ENCODE data around the gene OR14C36. TPM values are rescaled to one million over a fixed set of nuclear protein-coding genes. Genes with fewer than 3 reads are reported as not detected.
"Not testable (repeated sequence)": the region's sequence is repeated elsewhere in the genome, so short reads cannot be mapped to it uniquely, and the experiment has no call there.

The OR14C36 gene
- total RNA-seq, 1 experiment from 2014 or later = not detected

GRCh38 chr1:248303324-248303723 is 45.3 kb upstream of the OR14C36 start, which contains the start of gene OR2T12:
TSS of gene OR2T12 (minus strand) at chr1:248303424. CDS start at chr1:248295578, 7,846 bp downstream.
- Histone ChIP-seq H3K14ac (ENCODE audit: insufficient read depth, low read length) (no peak within 1 kb of the TSS), H3K4me2 (ENCODE audit: insufficient read depth, insufficient read length, low read length) (no peak within 1 kb of the TSS), H3T11ph (ENCODE audit: low read length) (no peak within 1 kb of the TSS), H3K4ac (ENCODE audit: low read depth, low read length) (no peak within 1 kb of the TSS), H3K27me3 (ENCODE audit: insufficient read depth, low read length) (no peaks in the 10 kb centered on the region), H2BK15ac (ENCODE audit: low read depth, low read length) (no peak within 1 kb of the TSS), H2BK12ac (ENCODE audit: insufficient read length, low read depth, low read length) (no peak within 1 kb of the TSS), H4K91ac (ENCODE audit: insufficient read length, low read depth, low read length) (no peak within 1 kb of the TSS), H4K8ac (replicated peaks; ENCODE audit: insufficient read length, low read depth, low read length) (no peak within 1 kb of the TSS), H3K9me3 (ENCODE audit: control insufficient read depth, low read depth, low read length) (peaks cover 39% of the 10 kb centered on the region), H2BK120ac (ENCODE audit: low read depth, low read length, poor library complexity, severe bottlenecking) (no peak within 1 kb of the TSS), H2AFZ (ENCODE audit: low read length) (no peak within 1 kb of the TSS), H3K23me2 (ENCODE audit: insufficient read length, low read depth, low read length, poor library complexity, severe bottlenecking) (no peaks in the 10 kb centered on the region), H3K23ac (ENCODE audit: insufficient read length, low read depth, low read length) (no peak within 1 kb of the TSS), H3K79me1 (ENCODE audit: insufficient read depth, low read depth, low read length, poor library complexity, severe bottlenecking) (no peaks in the 10 kb centered on the region), H3K9ac (ENCODE audit: extremely low read depth, insufficient read length, low read length) (no peak within 1 kb of the TSS), H4K20me1 (ENCODE audit: control insufficient read depth, insufficient read depth, insufficient read length) (no peaks in the 10 kb centered on the region), H2BK20ac (ENCODE audit: low read depth, low read length, poor library complexity, severe bottlenecking) (no peak within 1 kb of the TSS), H4K5ac (ENCODE audit: insufficient read length, low read depth, low read length) (no peak within 1 kb of the TSS), H3K4me1 (ENCODE audit: insufficient read depth, low read length) (no peaks in the 10 kb centered on the region), H3K56ac (ENCODE audit: insufficient read length, low read depth, low read length) (no peak within 1 kb of the TSS), H2AK5ac (ENCODE audit: insufficient read length, low read length) (no peak within 1 kb of the TSS), H3K18ac (ENCODE audit: insufficient read length, low read depth, low read length) (no peak within 1 kb of the TSS), H3K27ac (ENCODE audit: insufficient read length, low read depth, low read length) (no peak within 1 kb of the TSS), H2BK5ac (ENCODE audit: insufficient read length, low read length) (no peak within 1 kb of the TSS), H3K79me2 (ENCODE audit: insufficient read depth, low read length) (no peaks in the 10 kb centered on the region)
- H3K36me3 Mint-ChIP-seq (ENCODE audit: insufficient read depth in 1 of 3, low read depth in 3 of 3) = peaks cover 0 to 14% (median 2%) of the 10 kb centered on the region in 3 experiments; a peak in 5 of 7 replicates
- H3K27me3 Mint-ChIP-seq (ENCODE audit: low read depth) = no peaks in the 10 kb centered on the region
- DNase-seq = no peak
- H3K9me3 Mint-ChIP-seq = peaks cover 69 to 78% of the 10 kb centered on the region in 2 experiments
- H3K4me1 Mint-ChIP-seq = no peaks in the 10 kb centered on the region
- WGBS (ENCODE audit: extremely low coverage, insufficient read length, low lambda C conversion rate) = no CpG with 5 or more reads among the region's 1 CpG
- TF ChIP-seq CTCF (conservative IDR thresholded peaks at IDR 0.05) = no peak
- H3K4me3 Mint-ChIP-seq = no peak within 1 kb of the TSS
- no peak within 1 kb of the TSS for H3K27ac Mint-ChIP-seq

- H2BK5ac ChIP-seq (ENCODE audit: insufficient read length, low read length); H2AFZ ChIP-seq (ENCODE audit: low read length); H3K56ac ChIP-seq (ENCODE audit: insufficient read length, low read depth, low read length); DNase-seq; H3K18ac ChIP-seq (ENCODE audit: insufficient read length, low read depth, low read length); H3K27ac ChIP-seq (ENCODE audit: insufficient read length, low read depth, low read length); H3K4me3 Mint-ChIP-seq; H3K9ac ChIP-seq (ENCODE audit: extremely low read depth, insufficient read length, low read length); H4K5ac ChIP-seq (ENCODE audit: insufficient read length, low read depth, low read length); H3K79me2 ChIP-seq (ENCODE audit: insufficient read depth, low read length); H3K4me2 ChIP-seq (ENCODE audit: insufficient read depth, insufficient read length, low read length); H3K4me1 Mint-ChIP-seq; H4K8ac ChIP-seq (replicated peaks; ENCODE audit: insufficient read length, low read depth, low read length); H3K4ac ChIP-seq (ENCODE audit: low read depth, low read length); H2BK12ac ChIP-seq (ENCODE audit: insufficient read length, low read depth, low read length); H3K27me3 ChIP-seq (ENCODE audit: insufficient read depth, low read length); H2BK15ac ChIP-seq (ENCODE audit: low read depth, low read length); H2AK5ac ChIP-seq (ENCODE audit: insufficient read length, low read length); H2BK20ac ChIP-seq (ENCODE audit: low read depth, low read length, poor library complexity, severe bottlenecking); H3K23me2 ChIP-seq (ENCODE audit: insufficient read length, low read depth, low read length, poor library complexity, severe bottlenecking); H3K23ac ChIP-seq (ENCODE audit: insufficient read length, low read depth, low read length); H2BK120ac ChIP-seq (ENCODE audit: low read depth, low read length, poor library complexity, severe bottlenecking); H3K14ac ChIP-seq (ENCODE audit: insufficient read depth, low read length); H3K27ac Mint-ChIP-seq; H3K4me1 ChIP-seq (ENCODE audit: insufficient read depth, low read length); H4K91ac ChIP-seq (ENCODE audit: insufficient read length, low read depth, low read length); H3K79me1 ChIP-seq (ENCODE audit: insufficient read depth, low read depth, low read length, poor library complexity, severe bottlenecking); H4K20me1 ChIP-seq (ENCODE audit: control insufficient read depth, insufficient read depth, insufficient read length); H3K27me3 Mint-ChIP-seq (ENCODE audit: low read depth); H3T11ph ChIP-seq (ENCODE audit: low read length): not testable (repeated sequence)
- peaks cover 44% of the 10 kb centered on the region for H3K9me3 ChIP-seq (ENCODE audit: control insufficient read depth, low read depth, low read length)
- Mint-ChIP-seq H3K9me3 (peaks cover 72 to 80% of the 10 kb centered on the region in 2 experiments), H3K36me3 (ENCODE audit: insufficient read depth in 1 of 3, low read depth in 3 of 3) (peaks cover 0 to 24% (median 2%) of the 10 kb centered on the region in 3 experiments; a peak in 4 of 7 replicates)
- no CpG with 5 or more reads among the region's 9 CpGs for WGBS (ENCODE audit: extremely low coverage, insufficient read length, low lambda C conversion rate)
These were observed 42.9 kb upstream of the OR14C36 start for GRCh38 chr1:248305672-248306071.
